Aorta (tissue), 5 donors: Measurements from ENCODE around the gene EXT2. TPM values are rescaled to one million over a fixed set of nuclear protein-coding genes. Genes with fewer than 3 reads are reported as not detected.

ENCODE experiments used
- ATAC-seq: fragments of 200-7000 bp; cut with Tn5 transposase; one replicate; pipeline ENCODE4 v1.9.1; 2022; ENCODE audit warnings: moderate library complexity; ENCODE audit not compliant: low FRiP score
- DNase-seq, 2 donors: peaks; one replicate each; pipeline ENCODE4 v3.0.0-alpha.2; 2020
- H3K27ac ChIP-seq, 2 donors: one replicate each; pipeline ENCODE4 v1.5.1; 2013; ENCODE audit warnings: low read length in 2 of 2, mild to moderate bottlenecking in 2 of 2, moderate library complexity in 2 of 2, control low read depth in 1 of 2, inconsistent platforms in 1 of 2, low read depth in 1 of 2
- H3K27me3 ChIP-seq, 2 donors: one replicate each; pipeline ENCODE4 v1.6.1; 2013; ENCODE audit warnings: control low read depth in 1 of 2, low read length in 1 of 2, mild to moderate bottlenecking in 1 of 2, moderate library complexity in 1 of 2; ENCODE audit not compliant: insufficient read depth in 2 of 2, control insufficient read depth in 1 of 2
- H3K36me3 ChIP-seq, 2 donors: one replicate each; pipeline ENCODE4 v1.6.1; 2013; ENCODE audit warnings: control low read depth in 1 of 2, low read length in 1 of 2, mild to moderate bottlenecking in 1 of 2; ENCODE audit not compliant: insufficient read depth in 2 of 2, control insufficient read depth in 1 of 2
- H3K4me1 ChIP-seq, 2 donors: one replicate each; pipeline ENCODE4 v1.6.1; 2013; ENCODE audit warnings: low read length in 2 of 2, control low read depth in 1 of 2, mild to moderate bottlenecking in 1 of 2, moderate library complexity in 1 of 2; ENCODE audit not compliant: insufficient read depth in 2 of 2, control insufficient read depth in 1 of 2
- H3K4me3 ChIP-seq, 2 donors: one replicate each; pipeline ENCODE4 v1.5.1; 2013; ENCODE audit warnings: low read length in 2 of 2, control low read depth in 1 of 2, mild to moderate bottlenecking in 1 of 2
- H3K9me3 ChIP-seq: one replicate; pipeline ENCODE4 v1.6.1; 2013; ENCODE audit warnings: mild to moderate bottlenecking, low read length; ENCODE audit not compliant: control insufficient read depth
- WGBS, 2 donors: extraction: QIAGEN DNeasy Blood & Tissue Kit; methylation state at CpG; one replicate each; pipeline ENCODE4 v1.1.7; 2013; 5-methylcytosine and 5-hydroxymethylcytosine counted together
- intact Hi-C, 2 donors: fragments of 100-400 bp; cut with DNase I; formaldehyde crosslinking; loops; one replicate each; pipeline versions ENCODE4 v1.14.2 to v1.15.0; 2022
- polyA plus RNA-seq, 2 donors: library from polyadenylated mRNA; stranded (reverse); fragments of 200-250 nt; gene quantifications; one replicate each; pipeline ENCODE4 v1.2.3, GENCODE V29; 2013
- total RNA-seq, 2 donors: library from RNA; stranded (reverse); fragmentation: NEBNext Ultra II Directional; extraction: Animal tissue kit (Norgen Biotek cat#: 25700); gene quantifications; one replicate each; pipeline ENCODE4 v1.2.1, GENCODE V29; 2021
- donor health status: healthy with polysubstance abuse.
- donor health status: Bipolar disorder and iron deficiency.
- donor health status: DM: no; HTN: no; CAD: no.
- donor health status: DM: no; HTN: no; CAD: no.
- donor health status: DM: yes; HTN: yes; CAD: no.

EXT2 gene
- total and polyA plus RNA-seq, 4 donors, result 16.0 to 69.4 (median 51.6) TPM

DNA sequence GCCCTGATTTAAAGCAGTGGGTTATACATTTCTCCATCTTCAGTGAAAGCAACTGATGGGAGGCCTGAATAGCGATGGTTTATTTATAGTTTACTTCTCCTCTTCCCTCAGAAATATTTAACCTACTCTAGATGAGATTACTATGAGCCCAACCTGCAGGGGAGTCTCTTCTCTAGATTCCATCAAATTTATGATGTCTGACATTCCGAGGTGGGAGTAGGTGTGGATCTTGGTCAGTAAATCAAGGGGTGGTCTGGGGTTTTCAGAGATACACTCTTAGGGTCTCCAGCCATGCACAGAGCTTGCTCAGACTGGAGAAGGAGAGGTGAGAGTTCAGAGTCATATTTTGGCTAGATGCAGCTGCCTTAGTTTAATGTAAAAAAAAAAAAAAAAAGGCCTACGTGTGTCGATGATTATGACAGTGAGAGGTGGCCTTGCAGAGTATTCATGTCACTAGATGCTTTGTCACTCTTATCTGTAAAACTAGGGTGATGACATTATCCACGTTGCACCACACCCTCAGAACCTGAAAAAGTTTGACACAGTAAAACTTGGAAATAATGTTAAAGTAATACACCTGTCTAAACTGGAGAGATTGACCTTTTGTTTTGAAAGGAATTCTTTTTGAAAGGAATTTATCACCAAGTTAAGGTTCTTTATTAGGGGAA lies 81.2 kb downstream of the EXT2 start:
- no peaks in the 10 kb centered on the region for H3K4me1 ChIP-seq
- ATAC-seq, result no peak
- H3K27ac ChIP-seq, result no peak overlapping the region
- WGBS, 2 donors, result 87 to 92% methylated on average over 5 of the region's 5 CpGs
- no peak for DNase-seq
- intact Hi-C loops, result no loop called here
- H3K36me3 ChIP-seq, result no peaks in the 10 kb centered on the region
- no peaks in the 10 kb centered on the region for H3K27me3 ChIP-seq
- H3K4me3 ChIP-seq, result no peak overlapping the region
- H3K9me3 ChIP-seq, result no peaks in the 10 kb centered on the region

DNA sequence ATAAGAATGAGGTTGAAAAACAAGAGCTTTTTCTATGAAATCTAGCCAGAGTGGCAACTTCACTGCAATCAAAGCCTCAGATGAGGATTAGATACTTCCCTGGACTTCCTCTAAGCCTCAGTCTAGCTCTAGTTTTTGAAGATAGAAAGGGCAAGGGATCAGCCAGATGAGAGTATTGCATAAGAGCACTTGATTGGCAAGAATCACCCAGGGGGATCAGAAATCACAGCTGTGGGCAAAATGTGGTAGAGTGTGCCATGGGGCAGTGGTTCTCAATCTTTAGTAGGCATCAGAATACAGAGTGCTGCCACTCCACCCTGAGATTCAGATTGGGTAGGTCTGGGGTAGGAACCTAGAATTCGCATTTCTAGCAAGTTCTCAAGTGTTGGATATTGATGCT lies 82.4 kb downstream of the EXT2 start:
- ATAC-seq (no peak), DNase-seq (no peak)
- intact Hi-C loops, result no loop called here
- Histone ChIP-seq H3K4me1 (no peaks in the 10 kb centered on the region), H3K4me3 (no peak overlapping the region), H3K9me3 (no peaks in the 10 kb centered on the region), H3K27ac (no peak overlapping the region), H3K36me3 (no peaks in the 10 kb centered on the region), H3K27me3 (no peaks in the 10 kb centered on the region)
- 96 to 100% methylated on average over 1 of the region's 1 CpG for WGBS, 2 donors

- no peak for ATAC-seq
- intact Hi-C loops, result no loop called here
- DNase-seq, result no peak
- 67 to 74% methylated on average over 3 of the region's 3 CpGs for WGBS, 2 donors
- H3K4me1 ChIP-seq, result no peaks in the 10 kb centered on the region
- no peak overlapping the region for H3K27ac ChIP-seq
- no peaks in the 10 kb centered on the region for H3K27me3 ChIP-seq
- no peaks in the 10 kb centered on the region for H3K36me3 ChIP-seq
- H3K9me3 ChIP-seq, result no peaks in the 10 kb centered on the region
- no peak overlapping the region for H3K4me3 ChIP-seq
Observed at GRCh38 chr11:44178381-44178780, 82.9 kb downstream of the EXT2 start.

- DNase-seq, result no peak
- Histone ChIP-seq H3K9me3 (no peaks in the 10 kb centered on the region), H3K4me1 (no peaks in the 10 kb centered on the region), H3K36me3 (no peaks in the 10 kb centered on the region), H3K4me3 (no peak overlapping the region), H3K27ac (no peak overlapping the region), H3K27me3 (no peaks in the 10 kb centered on the region)
- no peak for ATAC-seq
- intact Hi-C loops, result no loop called here
- WGBS, 2 donors, result 81 to 84% methylated on average over 4 of the region's 4 CpGs
Observed at GRCh38 chr11:44179173-44179572, 83.7 kb downstream of the EXT2 start.

- no peak overlapping the region for H3K27ac ChIP-seq
- no peak overlapping the region for H3K4me3 ChIP-seq
- H3K27me3 ChIP-seq, result no peaks in the 10 kb centered on the region
- no peak for ATAC-seq
- no peaks in the 10 kb centered on the region for H3K36me3 ChIP-seq
- H3K9me3 ChIP-seq, result no peaks in the 10 kb centered on the region
- intact Hi-C loops, result no loop called here
- no peaks in the 10 kb centered on the region for H3K4me1 ChIP-seq
- DNase-seq, result no peak
- WGBS, 2 donors, result 89 to 90% methylated on average over 2 of the region's 2 CpGs
Observed at GRCh38 chr11:44180107-44180506, 84.6 kb downstream of the EXT2 start.

DNA sequence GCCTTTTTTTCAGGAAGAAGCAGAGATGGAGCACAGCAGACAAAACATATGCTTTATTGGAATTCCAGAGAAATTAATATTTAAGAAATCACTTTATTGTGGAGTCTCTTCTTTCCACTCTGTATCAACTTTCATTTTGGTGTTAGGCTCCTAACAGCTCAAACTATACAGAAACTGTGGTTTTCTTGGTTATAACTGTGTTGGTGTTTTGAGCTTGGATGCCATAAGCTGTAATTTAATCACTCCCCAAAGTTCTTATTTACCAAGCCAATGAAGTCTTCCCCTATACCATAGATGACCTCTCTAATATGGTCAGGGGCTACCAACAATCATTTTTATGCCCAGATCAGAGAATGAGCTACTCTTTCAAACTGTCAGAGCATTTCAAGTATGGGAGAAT lies 90.0 kb downstream of the EXT2 start:
- ATAC-seq (no peak), DNase-seq (no peak)
- no peak overlapping the region for H3K27ac ChIP-seq
- intact Hi-C loops, result no loop called here
- no peaks in the 10 kb centered on the region for H3K9me3 ChIP-seq
- H3K27me3 ChIP-seq, result no peaks in the 10 kb centered on the region
- peaks cover 0 to 3% of the 10 kb centered on the region in 2 donors for H3K36me3 ChIP-seq
- H3K4me1 ChIP-seq, result no peaks in the 10 kb centered on the region
- no peak overlapping the region for H3K4me3 ChIP-seq

DNA sequence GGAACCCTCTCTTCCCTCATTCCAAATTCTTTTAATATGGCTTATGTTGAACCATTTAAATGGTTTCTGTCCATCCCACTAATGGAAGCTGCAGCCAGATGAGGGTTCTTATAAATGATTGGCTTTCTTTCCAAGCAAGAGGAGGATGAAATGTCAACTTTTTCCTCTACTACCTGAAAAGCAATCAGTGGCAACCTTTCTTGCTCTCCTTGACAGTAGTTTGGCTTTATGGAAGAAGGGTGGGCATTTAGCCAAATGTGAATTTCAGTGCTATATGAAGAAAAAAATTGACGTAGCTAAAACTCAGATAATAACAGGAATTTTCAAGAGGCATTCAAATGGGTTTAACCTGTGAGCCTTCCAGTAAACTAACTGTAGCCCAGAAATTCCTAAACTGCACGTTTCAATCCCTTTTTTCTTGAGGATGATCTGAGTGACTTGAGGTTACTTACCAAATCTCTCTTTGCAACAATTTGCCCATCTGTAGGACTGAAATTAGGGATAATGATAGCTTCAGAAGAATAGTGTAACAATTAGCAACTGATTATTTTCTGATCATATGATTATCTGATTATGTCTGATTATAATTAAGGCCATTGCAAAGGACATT lies 90.9 kb downstream of the EXT2 start:
- ATAC-seq (no peak), DNase-seq (no peak)
- intact Hi-C loops, result no loop called here
- H3K9me3 ChIP-seq, result no peaks in the 10 kb centered on the region
- no peaks in the 10 kb centered on the region for H3K27me3 ChIP-seq
- H3K4me1 ChIP-seq, result no peaks in the 10 kb centered on the region
- 89 to 91% methylated on average over 2 of the region's 2 CpGs for WGBS, 2 donors
- no peak overlapping the region for H3K4me3 ChIP-seq
- no peak overlapping the region for H3K27ac ChIP-seq
- H3K36me3 ChIP-seq, result peaks cover 0 to 3% of the 10 kb centered on the region in 2 donors

- no peak for DNase-seq
- Histone ChIP-seq H3K27me3 (no peaks in the 10 kb centered on the region), H3K27ac (no peak overlapping the region), H3K4me1 (no peaks in the 10 kb centered on the region), H3K36me3 (peaks cover 2 to 3% of the 10 kb centered on the region in 2 donors), H3K4me3 (no peak overlapping the region), H3K9me3 (no peaks in the 10 kb centered on the region)
- 96 to 98% methylated on average over 3 of the region's 3 CpGs for WGBS, 2 donors
- no peak for ATAC-seq
- intact Hi-C loops, result no loop called here
Observed at GRCh38 chr11:44188643-44189042, 93.2 kb downstream of the EXT2 start.
